Measurements from ENCODE around the gene NPY4R.
"Not testable (repeated sequence)": the region's sequence is repeated elsewhere in the genome, so short reads cannot be mapped to it uniquely, and the experiment has no call there.

DNA sequence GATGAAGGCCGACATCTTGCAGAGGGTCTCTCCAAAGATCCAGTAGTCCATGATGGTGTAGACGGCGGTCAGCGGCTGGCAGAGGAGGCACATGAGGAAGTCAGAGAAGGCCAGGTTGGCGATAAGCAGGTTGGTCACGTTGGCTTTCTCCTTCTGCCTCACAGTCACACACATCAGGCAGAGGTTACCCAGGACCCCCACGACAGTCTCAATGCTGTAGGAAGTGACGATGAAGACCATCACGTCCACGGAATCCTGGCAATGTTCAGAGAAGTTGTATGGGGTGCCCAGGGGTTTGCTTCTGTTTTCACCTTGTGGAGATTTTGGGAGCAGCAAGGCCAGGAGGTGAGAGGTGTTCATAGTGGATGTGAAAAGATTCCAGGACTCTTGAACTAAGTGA lies 3.5 kb downstream of the NPY4R start:
- not testable (repeated sequence) for TF ChIP-seq POLR2A (IDR thresholded peaks at IDR 0.05; ENCODE audit: low read depth, low read length)
- TF ChIP-seq, protein P1, sequence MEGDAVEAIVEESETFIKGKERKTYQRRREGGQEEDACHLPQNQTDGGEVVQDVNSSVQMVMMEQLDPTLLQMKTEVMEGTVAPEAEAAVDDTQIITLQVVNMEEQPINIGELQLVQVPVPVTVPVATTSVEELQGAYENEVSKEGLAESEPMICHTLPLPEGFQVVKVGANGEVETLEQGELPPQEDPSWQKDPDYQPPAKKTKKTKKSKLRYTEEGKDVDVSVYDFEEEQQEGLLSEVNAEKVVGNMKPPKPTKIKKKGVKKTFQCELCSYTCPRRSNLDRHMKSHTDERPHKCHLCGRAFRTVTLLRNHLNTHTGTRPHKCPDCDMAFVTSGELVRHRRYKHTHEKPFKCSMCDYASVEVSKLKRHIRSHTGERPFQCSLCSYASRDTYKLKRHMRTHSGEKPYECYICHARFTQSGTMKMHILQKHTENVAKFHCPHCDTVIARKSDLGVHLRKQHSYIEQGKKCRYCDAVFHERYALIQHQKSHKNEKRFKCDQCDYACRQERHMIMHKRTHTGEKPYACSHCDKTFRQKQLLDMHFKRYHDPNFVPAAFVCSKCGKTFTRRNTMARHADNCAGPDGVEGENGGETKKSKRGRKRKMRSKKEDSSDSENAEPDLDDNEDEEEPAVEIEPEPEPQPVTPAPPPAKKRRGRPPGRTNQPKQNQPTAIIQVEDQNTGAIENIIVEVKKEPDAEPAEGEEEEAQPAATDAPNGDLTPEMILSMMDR (IDR thresholded peaks at IDR 0.05; ENCODE audit: extremely low read depth in 1 of 2, insufficient read depth in 1 of 2, low read depth in 1 of 2, low read length in 2 of 2) = not testable (repeated sequence)

Data from endothelial cell of umbilical vein (primary cell).